HG03045 (cell line): ENCODE results near the gene CAPN11.
"Not testable (repeated sequence)": the region's sequence is repeated elsewhere in the genome, so short reads cannot be mapped to it uniquely, and the experiment has no call there.

ENCODE experiments used
- ATAC-seq: cut with Tn5 transposase; IDR thresholded peaks from one replicate; pipeline ENCODE4 v1.9.1; 2021; ENCODE audit warnings: mild to moderate bottlenecking, moderate library complexity; ENCODE audit not compliant: unreplicated experiment

CAPN11 gene

DNA sequence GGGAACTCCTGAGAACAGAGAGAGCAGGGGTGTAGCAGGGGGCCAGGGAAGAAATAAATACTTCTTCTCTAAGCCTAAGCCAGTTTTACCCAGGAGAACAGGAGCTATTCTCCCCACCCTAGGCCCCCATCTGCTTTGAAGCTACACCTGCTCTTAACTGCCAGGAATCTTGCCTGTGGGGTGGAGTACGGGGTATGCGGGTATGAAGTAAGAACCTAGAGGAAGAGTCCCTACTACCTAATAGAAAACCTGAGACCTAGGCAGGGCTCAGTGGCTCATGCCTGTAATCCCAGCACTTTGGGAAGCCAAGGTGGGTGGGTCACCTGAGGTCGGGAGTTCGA lies 66.3 kb downstream of the CAPN11 start:
- ATAC-seq = no peak

DNA sequence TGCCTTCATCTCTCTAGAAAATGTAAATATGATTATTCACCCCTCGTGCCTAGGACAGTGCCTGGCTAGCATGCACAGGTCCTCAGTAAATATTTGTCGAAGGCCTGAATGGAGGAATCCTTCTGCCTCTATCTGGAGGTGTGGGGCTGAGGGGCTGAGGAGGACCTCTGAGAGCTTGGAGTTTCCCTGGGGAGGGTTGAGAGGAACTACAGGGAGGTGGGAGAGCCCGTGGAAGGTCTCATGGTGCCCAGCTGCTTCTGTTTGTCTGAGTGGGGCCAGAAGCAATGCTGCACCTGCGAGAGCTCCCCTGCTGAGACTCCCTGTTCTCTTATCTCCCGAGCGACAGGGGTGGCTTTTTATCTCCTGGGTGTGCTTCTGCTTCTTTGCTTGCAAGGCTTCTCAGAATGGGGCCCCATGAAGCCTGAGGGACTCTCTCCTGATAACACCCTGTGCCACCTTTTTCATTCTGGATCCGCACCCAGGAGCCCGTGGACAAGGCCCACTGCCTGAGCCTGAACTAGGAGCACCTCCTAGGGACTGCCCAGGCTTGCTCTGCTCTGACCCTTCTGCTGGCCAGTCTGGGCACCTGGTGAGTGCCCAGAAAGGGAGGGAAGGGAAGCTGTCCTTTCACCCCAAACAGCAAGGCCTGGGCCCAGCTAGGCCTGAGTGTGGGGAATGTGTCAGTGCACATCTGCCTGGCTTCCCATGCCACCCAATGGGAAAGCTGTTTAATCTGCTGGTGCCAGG lies 67.1 kb downstream of the CAPN11 start:
- ATAC-seq = no peak

DNA sequence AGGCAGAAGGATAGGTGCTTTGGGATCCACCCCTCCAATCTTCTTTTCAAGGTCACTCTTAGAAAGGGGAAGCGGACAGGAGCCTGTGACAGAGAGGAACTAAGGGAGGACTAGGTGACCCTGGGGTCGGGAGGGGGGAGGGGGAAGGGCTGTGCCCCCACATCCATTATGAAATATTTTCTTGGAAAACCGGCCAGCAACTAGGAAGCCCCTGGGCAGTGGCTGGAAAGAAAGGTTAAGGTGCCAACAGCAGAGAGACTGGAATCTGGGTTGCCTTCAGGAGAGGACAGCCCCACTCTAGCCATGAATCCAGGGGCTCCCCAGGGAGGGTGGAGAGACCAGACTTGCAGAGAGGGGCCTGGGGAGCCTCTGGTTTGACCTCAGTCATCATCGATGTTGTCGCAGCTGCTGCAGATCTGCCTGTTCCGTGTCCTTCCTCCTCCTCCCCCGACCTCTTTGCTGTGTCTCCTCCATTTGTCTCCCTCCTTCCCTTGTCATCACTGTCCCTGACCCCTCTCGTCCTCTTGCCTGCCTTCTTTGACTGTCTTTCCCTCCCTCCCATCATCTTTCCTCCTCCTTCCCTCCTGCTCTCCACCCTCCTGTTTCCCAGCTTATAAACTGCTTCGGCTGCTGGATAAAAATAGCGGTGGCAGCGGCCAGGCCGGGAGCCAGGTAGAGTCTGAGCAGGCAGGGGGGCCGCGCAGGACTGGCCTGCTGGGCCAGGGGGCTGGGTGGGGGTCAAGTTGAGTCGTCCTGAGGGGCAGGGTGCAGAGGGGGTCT lies 67.9 kb downstream of the CAPN11 start:
- ATAC-seq = no peak

DNA sequence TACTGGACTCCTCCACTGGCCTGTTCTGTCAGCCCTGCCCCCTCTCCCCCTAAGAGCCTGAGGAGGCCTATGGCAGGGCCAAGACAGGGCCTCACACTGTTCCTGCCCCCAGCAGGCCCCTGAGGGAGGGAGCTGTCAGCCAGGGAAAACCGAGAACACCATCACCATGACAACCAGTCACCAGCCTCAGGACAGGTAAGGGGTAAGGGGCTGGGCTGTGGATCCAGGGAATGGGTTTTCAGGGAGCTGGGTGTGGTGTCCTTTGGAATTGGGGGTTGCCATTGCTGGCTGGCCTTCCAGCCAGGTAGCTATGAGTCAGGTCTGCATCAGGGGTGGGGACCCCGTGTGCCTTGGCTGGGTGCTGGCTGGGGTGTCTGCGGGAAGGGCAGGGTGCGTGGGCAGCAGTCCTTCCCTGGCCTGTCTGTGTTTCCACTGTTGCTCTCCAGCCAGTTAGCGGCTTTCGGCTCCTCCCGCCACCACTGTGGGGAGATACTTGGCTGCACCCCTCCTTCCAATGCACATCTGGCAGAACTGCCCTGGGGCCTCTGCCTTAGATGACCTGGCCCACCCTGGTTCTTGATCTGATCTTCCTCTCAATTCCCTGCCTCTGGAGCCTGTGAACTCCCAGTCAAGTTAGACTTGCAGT lies 68.7 kb downstream of the CAPN11 start:
- no peak for ATAC-seq

GRCh38 chr6:44228031-44228430 lies 69.4 kb downstream of the CAPN11 start:
- no peak for ATAC-seq

GRCh38 chr6:44228433-44228832 lies 69.8 kb downstream of the CAPN11 start:
- no peak for ATAC-seq

GRCh38 chr6:44228836-44229235 lies 70.2 kb downstream of the CAPN11 start:
- no peak for ATAC-seq

DNA sequence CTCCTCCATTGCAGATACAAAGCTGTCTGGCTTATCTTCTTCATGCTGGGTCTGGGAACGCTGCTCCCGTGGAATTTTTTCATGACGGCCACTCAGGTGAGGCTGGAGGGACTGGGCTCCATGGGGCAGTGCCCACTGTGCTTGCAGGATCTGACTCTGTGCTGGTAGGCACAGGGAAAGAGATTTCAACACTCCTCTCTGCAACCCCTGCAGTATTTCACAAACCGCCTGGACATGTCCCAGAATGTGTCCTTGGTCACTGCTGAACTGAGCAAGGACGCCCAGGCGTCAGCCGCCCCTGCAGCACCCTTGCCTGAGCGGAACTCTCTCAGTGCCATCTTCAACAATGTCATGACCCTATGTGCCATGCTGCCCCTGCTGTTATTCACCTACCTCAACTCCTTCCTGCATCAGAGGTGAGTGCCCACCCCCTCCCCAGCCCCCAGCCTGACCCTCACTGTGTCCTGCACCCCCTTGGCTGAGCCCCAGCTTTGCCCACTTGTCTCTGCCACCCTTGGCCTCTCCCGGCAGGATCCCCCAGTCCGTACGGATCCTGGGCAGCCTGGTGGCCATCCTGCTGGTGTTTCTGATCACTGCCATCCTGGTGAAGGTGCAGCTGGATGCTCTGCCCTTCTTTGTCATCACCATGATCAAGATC lies 70.9 kb downstream of the CAPN11 start:
- no peak for ATAC-seq

DNA sequence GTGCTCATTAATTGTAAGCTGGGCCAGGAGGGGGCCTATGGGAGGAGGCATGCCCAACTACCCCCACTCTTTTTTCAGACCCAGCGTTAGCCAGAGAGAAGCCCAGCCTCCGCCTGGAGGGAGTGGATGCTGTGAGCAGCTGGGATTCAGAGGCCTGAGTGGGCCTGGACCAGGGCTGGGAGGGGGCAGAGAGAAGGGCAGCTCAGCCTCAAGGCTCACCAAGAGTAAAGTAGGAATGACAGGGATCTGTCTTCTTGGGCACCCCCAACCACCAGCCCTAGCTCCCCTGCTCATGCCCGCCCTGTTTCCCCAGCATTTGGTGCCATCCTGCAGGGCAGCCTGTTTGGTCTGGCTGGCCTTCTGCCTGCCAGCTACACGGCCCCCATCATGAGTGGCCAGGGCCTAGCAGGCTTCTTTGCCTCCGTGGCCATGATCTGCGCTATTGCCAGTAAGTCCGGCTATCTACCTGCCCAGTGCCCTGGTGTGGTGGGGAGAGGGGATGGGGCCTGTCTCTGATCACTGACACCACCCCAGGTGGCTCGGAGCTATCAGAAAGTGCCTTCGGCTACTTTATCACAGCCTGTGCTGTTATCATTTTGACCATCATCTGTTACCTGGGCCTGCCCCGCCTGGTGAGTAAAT lies 71.5 kb downstream of the CAPN11 start:
- ATAC-seq = no peak

DNA sequence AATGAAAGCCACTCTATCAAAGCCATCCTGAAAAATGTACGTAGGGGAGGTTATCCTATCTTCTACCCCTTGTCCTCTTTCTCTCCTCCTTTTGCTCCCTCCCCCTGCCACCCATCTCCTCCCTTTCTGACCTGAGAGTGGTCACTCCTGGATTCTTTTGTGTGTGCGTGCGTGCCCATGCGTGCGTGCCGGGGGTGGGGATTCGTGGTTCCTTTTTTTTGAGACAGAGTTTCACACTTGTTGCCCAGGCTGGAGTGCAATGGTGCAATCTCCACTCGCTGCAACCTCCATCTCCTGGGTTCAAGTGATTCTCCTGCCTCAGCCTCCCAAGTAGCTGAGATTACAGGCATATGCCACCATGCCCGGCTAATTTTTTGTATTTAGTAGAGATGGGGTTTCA lies 72.8 kb downstream of the CAPN11 start:
- not testable (repeated sequence) for ATAC-seq

GRCh38 chr6:44232676-44233566 lies 74.3 kb downstream of the CAPN11 start:
- ATAC-seq = no peak

GRCh38 chr6:44233567-44234100 lies 75.0 kb downstream of the CAPN11 start:
- ATAC-seq = no peak
